Right kidney (tissue), 1 donor: ENCODE data around the gene CARD18.
"Not testable (repeated sequence)": the region's sequence is repeated elsewhere in the genome, so short reads cannot be mapped to it uniquely, and the experiment has no call there.

Experiments used
- DNase-seq: peaks from one replicate; pipeline ENCODE4 v3.0.0-alpha.2; 2016

CARD18 gene

DNA sequence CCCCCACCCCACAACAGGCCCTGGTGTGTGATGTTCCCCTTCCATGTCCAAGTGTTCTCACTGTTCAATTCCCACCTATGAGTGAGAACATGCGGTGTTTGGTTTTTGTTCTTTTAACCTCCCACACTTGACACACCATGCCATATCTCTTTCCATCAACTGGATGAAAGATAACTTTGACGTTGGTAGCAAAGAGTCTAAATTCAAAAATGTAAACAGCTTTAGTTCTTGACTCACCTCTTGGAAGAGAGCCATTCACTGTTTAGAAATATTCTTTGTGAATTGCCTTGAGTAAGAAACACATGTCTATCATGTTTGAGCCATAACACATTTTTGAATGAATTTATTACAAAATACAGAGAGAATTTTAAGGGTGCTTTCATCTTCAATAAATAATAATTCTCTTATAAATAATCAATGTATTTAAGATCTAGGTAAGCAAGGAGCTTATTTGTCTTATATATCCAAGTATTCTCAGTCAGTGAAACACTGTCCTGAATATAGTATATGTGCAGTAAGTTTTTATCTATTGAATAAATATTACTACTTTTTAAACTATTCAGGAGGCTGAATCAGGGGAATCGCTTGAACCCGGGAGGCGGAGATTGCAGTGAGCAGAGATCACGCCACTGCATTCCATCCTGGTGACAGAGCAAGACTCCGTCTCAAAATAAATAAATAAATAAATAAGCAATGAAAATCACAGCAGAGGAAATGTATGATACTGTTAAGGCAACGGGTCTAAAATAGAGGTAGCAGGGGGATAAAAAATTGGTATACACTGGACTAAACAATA lies 6.7 kb downstream of the CARD18 start:
- no peak for DNase-seq

DNA sequence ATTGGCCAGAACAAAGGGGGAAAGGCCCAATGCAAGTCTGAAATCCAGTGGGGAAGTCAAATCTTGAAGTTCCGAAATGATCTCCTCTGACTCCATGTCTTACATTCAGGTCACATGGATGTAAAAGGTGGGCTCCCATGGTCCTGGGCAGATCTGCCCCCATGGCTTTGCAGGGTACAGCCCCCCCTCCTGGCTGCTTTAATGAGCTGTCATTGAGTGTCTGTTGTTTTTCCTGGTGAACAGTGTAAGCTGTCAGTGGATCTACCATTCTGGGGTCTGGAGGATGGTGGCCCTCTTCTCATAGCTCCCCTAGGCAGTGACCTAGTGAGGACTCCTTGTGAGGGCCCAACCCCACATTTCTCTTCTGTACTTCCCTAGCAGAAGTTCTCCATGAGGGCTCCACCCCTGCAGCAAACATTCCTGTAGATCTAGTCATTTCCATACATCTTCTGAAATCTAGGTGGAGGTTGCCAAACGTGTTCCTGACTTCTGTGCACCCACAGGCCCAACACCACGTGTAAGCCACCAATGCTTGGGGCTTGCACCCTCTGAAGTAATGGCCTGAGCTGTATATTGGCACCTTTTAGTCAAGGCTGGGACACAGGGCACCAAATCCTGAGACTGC lies 9.3 kb downstream of the CARD18 start:
- DNase-seq: no peak

DNA sequence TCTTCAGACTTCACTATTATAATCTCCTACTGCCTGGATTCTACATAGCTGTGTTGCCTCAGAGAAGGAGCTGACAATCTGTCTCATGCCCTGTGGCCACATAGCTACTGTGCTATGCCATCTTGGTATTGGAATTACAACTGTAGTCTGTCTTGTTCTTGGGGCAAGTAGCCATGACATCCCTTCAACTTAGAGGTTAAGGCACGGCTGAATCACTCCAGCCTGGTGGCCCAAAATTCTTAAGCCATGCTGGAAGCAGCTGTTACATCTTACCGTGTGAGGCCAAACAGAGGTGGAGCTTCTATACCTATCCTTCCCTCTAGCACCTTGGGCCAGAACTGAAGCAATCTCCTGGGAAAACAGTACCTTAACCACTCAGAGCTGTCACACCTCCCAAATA lies 14.8 kb downstream of the CARD18 start:
- no peak for DNase-seq

DNA sequence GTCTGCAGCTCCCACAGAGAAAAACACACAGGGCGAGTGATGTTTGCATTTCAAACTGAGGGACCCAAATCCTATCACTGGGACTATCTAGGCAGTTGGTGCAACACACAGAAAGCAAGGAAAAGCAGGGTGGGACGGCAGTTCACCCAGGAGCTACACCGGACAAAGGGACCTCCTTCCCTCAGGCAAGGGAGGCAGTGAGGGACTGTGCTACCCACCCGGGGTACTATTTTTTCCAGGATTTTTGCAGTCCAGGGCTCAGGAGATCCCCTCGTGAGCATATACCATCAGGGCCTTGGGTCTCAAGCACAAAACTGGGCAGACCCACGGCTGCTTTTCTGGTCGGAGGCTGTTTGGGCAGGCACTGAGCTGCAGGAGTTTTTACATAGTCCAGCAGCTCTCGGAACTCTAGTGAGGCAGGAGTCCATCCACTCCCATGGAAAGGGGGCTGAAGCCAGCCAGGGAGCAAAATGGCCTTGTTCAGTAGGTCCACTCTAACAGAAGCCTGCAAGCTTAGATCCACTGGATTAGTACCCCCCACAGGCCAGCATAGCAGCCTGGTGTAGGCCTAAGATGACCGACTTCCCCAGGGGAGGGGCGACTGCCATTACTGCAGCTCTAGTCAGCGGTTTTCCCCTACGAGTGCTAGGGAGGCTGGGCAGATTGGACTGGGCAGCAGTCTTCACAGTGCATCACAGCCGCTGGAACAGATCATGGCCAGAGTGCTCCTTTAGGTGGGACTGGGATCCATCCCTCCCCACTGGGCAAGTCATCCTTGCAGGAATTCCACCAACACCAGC lies 28.2 kb downstream of the CARD18 start:
- DNase-seq: no peak

- no peak for DNase-seq
Measured at GRCh38 chr11:105110688-105111030, 28.9 kb downstream of the CARD18 start.

DNA sequence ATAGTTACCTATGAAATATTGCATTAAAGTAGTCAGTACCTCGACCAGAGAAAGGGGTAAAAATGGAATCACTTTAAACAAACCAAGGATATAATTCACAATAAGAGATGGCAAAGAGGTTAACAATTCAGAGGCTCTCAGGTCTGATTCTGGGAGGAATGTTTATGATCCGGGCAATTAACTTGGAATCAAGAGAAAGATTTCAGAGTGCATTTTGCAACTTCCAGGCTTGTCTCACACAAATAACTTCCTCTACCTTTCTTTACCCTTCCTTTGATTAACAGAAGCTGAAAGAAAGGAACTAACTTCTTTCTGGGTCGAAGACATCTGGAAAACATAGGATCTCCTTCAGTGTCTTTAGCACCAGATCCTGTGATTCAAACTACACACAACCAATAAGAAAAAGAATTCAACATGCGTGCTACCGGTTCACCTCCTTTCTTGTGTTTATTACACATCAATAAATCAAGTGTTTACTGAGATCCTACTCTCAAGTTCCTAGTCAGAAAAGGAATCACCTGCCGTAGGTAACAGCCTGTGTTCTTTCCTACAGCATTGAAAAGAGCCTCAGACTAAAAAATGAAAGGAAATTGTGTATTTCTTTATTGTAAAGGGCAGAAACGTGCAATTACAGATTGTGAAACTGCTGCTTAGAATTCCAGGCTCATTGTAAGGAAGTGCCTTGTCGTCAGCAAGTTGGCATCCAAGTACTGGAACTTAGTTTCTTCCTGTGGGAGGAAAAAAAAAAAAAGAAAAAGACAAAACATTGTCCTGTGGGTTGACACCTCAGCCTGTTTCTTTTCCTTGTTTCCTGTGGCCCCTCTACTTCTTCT lies 29.5 kb downstream of the CARD18 start:
- DNase-seq: no peak

DNA sequence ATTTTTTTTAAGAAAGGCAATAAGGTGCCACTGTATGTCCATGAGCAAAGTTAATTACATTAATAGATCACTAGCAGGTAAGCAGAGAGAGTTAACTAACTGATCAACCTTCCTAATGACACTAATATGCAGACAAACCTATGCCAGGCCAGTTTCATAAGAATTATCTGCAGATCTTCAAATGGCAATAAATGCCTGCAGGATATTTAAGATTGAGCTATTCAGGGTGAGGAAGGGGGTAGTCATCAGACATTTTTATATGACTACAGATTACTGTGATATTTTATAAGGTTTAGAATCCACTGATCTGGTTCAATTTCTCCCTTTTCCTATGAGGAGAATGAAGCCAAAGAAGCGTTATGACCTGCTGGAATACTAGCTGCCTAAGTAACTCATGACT lies 30.2 kb downstream of the CARD18 start:
- no peak for DNase-seq

DNA sequence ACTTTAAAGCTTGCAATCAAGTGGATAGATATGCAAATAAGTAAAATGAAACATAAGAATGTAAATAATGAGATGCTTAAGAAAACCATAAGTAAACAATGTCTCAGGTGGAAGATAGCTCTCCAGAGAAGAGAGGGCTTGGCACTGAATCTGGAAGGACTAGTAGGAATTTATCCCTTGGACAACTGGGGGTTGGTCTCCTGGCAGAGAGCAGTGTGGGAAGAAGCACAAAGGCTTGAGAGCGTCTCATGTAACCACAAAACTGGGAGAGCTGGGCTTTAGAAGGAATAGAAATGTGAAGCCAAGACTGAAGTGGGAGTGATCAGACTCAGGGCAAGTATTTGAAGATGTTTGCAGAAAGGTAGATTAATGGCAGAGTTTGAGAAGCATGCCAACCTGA lies 31.3 kb downstream of the CARD18 start:
- DNase-seq: no peak

DNA sequence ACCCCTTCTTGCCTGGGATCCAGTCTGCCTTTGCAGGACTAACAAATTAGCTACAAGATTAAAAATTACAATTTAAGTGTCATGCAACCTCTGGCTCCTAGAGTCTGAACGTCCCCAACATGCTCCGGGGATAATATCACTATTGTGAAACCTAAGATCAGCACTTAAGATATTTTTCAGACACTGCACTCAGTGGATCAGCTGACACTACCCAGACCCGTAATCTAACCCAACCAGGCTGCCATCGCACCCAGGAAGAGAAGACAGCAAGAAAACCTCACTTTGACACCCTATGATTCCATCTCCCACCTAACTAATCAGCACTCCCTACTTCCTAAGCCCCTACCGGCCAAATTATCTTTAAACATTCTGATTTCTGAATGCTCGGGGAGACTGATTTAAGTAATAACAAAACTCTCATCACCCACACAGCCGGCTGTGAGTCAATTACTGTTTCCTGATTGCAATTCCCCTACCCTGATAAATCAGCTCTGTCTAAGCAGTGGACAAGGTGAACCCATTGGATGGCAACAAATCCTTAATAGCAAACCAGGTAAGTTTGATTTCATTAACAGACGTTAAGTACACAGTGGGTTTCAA lies 32.2 kb downstream of the CARD18 start:
- not testable (repeated sequence) for DNase-seq

DNA sequence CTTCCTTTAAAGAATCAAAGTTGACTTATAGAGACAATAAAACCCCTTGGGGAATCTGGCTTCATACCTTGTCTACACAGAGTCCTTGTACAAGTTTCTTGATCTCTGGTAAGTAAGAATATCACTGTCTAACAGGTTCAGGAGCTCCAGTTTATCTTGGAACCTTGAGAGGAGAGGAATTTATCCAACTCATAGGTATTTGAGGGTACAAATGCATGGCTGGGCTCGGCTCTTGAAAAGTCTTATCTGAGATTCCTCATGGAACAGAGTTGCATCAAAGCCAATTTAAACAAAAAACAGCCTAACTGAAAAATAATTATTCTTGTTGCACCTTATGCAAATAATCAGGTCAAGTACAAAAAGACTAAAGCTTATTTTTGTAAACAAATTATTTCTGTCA lies 33.4 kb downstream of the CARD18 start:
- no peak for DNase-seq

DNA sequence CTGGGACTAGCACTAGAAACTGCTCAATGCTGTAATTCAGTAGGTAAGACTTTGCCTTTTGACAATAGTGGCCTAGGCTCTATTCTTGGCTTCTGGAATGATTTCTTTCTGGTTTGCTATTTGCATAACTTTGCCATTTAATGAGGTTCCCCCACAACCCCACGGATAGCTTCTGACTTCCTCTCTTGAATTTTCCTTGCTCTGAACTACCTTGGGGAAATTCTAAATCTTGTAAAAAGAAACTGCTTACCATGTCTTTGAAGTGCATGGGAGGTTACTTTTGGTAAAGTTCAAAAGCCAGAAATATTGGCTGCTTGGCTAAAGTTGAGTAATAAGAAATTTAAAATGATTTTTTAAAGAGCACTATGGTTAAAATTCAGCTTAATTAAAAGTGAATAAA lies 35.3 kb downstream of the CARD18 start:
- no peak for DNase-seq

- DNase-seq: no peak
Measured at GRCh38 chr11:105103336-105103735, 36.2 kb downstream of the CARD18 start.

DNA sequence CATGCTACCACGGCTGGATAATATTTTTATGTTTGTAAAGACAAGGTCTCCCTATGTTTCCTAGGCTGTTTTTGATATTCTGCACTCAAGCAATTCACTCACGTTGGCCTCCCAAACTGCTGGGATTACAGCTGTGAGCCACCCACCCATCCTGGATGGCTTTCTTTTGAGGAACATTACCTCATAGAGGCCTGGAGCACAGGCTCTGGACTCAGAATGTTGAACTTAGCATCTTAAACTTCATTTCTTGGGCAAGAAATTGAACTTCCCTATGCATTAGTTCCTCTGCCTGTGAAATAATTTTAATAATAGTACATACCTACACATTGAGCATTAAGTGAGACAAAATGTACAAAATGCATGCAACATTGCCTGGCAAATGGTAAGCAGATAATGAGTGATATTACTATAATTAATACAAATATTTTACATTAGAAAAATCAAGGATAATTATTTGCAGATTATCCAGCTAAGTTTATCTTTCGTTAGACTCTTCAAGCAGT lies 37.4 kb downstream of the CARD18 start:
- DNase-seq: not testable (repeated sequence)

- no peak for DNase-seq
Measured at GRCh38 chr11:105100981-105101630, 38.5 kb downstream of the CARD18 start.

DNA sequence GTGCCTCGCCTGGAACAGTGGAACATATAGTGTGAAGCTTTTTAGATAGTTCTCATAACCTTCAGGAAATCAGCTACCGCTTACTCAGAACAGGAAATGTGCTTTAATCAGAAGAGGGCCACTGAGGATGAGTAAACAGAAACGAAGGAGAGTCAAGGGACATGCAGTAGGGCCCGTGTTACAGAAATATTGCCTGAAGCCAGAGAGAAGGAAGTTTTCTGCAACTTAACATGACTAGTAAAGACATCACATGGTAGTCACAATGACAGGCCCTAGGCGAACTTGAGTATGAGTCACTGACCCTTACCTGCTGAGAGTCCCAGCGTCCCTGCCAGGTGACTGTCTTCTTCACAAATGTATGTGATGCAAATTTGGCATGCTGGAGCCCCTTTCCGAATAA lies 39.4 kb downstream of the CARD18 start:
- DNase-seq: no peak

GRCh38 chr11:105099594-105099993 lies 40.0 kb downstream of the CARD18 start:
- not testable (repeated sequence) for DNase-seq

- no peak for DNase-seq
Measured at GRCh38 chr11:105092256-105093239, 47.0 kb downstream of the CARD18 start.
